ENCODE data around the gene DIAPH3.

The DIAPH3 gene

DNA sequence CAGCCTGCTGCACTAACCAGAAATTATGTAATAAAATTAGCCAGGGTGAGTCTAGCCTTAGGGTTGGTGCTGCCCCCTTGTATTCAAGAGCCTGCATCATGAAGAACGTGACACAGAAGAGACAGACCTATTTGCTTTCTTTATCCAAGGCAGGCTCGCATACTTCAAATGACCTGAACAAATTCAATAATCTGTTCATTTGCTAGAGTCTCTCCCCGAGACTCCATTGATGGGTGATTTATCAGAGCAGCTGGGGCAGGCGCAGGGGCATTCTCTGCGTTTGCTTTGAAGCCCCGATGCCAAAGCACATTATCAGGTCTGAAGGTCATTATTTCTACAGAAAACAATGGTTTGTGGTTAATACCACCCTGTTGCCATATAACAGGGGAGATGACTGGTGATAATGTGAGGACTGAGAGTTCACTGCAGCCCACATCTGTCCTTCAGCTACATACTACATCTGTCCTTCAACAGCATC lies 520.3 kb downstream of the DIAPH3 start:
- H3K27ac ChIP-seq: no peak overlapping the region
- no peak for TF ChIP-seq ZFX (IDR thresholded peaks at IDR 0.05; ENCODE audit: borderline replicate concordance)
- TF ChIP-seq, protein P1, sequence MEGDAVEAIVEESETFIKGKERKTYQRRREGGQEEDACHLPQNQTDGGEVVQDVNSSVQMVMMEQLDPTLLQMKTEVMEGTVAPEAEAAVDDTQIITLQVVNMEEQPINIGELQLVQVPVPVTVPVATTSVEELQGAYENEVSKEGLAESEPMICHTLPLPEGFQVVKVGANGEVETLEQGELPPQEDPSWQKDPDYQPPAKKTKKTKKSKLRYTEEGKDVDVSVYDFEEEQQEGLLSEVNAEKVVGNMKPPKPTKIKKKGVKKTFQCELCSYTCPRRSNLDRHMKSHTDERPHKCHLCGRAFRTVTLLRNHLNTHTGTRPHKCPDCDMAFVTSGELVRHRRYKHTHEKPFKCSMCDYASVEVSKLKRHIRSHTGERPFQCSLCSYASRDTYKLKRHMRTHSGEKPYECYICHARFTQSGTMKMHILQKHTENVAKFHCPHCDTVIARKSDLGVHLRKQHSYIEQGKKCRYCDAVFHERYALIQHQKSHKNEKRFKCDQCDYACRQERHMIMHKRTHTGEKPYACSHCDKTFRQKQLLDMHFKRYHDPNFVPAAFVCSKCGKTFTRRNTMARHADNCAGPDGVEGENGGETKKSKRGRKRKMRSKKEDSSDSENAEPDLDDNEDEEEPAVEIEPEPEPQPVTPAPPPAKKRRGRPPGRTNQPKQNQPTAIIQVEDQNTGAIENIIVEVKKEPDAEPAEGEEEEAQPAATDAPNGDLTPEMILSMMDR (IDR thresholded peaks at IDR 0.05): no peak

DNA sequence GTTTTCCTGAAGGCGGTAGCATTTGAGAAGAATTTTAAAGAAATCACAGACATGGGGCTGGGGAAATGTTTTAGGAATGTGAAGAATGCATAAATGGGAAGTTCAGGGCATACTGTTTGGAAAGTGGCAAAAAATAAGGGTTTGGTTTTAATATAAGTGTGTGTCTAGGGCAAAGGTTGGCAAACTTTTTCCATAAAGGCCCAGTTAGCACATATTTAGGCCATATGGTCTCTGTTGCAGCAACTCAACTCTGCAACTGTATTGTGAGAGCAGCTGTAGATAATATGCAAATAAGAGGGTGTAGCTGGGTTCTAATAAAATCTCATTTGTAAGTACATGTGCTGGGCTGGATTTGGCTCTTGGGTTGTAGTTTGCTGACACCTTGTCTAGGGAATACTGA lies 521.9 kb downstream of the DIAPH3 start:
- TF ChIP-seq ZFX (IDR thresholded peaks at IDR 0.05; ENCODE audit: borderline replicate concordance): no peak
- TF ChIP-seq, protein P1 (IDR thresholded peaks at IDR 0.05): no peak
- no peak overlapping the region for H3K27ac ChIP-seq

DNA sequence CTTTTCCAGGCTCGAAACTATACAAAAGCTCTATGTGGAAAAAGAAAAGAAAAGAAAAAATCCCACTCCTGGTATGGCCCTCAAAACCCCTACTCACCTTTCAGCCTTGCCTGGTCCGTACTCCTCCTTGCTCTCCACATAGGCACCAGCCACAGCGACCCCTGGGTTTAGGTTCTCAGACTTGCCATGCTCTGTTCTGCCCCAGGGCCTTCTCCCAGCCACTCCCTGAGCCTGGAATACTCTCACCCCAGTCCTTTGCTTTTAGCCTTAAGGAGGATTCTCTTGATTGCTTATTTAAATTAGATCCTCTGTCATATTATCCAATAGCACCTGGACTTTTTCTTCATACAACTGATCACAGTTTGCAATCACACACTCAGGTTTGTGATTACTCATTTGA lies 522.5 kb downstream of the DIAPH3 start:
- no peak overlapping the region for H3K27ac ChIP-seq

DNA sequence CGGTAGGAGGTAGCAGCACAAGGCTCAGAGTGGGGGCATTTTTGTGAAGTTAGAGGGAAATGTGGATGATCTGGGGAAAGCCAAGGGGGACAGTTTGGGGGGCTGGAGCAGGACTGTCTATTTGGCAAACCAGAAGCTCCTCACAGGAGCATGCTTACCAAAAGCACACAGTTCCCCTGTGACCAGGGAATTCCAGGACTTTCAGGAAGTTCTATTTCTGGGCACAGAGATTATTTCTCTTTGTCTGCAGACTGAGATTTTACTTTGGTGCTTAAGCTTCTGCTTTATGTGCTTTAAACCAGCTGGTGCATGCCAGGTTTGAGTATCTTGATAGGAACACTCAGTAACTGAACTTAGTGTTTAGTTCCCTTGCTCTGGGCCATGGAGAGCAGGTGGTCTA lies 525.3 kb downstream of the DIAPH3 start:
- TF ChIP-seq ZFX (IDR thresholded peaks at IDR 0.05; ENCODE audit: borderline replicate concordance): no peak
- TF ChIP-seq, protein P1 (IDR thresholded peaks at IDR 0.05): no peak
- H3K27ac ChIP-seq: no peak overlapping the region

More for the DNA sequence above, 522.5 kb downstream of the DIAPH3 start:
- no peak for TF ChIP-seq ZFX (IDR thresholded peaks at IDR 0.05; ENCODE audit: borderline replicate concordance)
- TF ChIP-seq, protein P1 (IDR thresholded peaks at IDR 0.05): no peak

DNA sequence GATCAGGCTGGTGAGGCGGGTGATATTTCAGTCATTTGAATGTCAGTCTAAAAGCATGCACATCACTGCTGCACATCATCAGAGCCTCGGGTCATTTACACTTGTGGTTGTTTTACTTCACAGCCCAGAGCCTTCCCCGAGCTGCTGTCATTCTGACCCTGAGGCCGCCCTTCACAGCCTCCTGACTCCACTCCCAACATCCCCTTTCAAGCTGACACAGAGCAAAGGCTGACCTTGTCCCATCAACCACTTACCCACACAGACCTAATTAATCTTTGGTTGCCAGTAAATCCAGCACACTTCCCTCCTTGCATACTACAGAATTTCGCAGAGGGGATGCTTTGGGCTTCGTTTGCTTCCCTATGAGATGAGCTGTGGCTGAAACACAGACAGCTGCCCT lies 528.1 kb downstream of the DIAPH3 start:
- no peak overlapping the region for H3K27ac ChIP-seq
- no peak for TF ChIP-seq ZFX (IDR thresholded peaks at IDR 0.05; ENCODE audit: borderline replicate concordance)
- TF ChIP-seq, protein P1 (IDR thresholded peaks at IDR 0.05): no peak

DNA sequence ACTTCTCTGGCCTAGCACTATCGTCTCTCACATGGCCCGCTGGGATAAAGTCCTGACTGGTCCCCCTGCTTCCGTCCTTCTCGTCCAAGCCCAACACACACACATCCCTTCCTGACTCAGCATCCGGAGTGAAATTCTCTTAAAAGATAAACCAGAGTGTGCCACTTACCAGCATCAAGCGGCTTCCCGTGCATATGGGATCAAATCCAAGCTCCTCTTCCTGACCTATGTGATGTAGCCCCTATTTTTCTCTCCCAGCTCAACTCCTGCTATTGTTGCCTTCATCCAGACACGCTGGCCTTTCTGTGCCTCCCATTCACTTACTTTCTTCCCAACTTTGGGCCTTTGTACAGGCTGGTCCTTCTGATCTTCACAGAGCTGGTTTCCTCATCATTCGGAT lies 530.4 kb downstream of the DIAPH3 start:
- H3K27ac ChIP-seq: no peak overlapping the region
- TF ChIP-seq ZFX (IDR thresholded peaks at IDR 0.05; ENCODE audit: borderline replicate concordance): no peak
- TF ChIP-seq, protein P1 (IDR thresholded peaks at IDR 0.05): no peak

DNA sequence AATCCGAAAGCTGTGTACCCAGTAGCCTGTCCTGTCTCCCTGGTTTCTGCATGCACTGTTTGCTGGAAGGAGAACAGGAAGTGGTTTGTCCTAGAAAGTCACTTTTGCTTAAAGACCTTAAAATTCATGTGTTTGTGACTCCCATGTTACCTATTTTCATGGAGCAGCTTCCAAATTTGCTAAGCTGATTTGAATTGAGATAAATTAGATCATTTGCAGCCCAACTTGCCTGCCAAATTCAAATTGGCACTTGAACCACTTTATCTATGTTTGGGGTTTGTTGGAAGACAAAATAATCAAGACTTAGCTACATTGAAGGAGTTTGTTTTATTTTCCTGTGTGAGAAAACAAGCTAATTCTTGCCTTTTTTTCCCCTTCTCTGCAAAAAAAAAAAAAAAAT lies 532.5 kb downstream of the DIAPH3 start:
- H3K27ac ChIP-seq: no peak overlapping the region
- no peak for TF ChIP-seq ZFX (IDR thresholded peaks at IDR 0.05; ENCODE audit: borderline replicate concordance)
- TF ChIP-seq, protein P1 (IDR thresholded peaks at IDR 0.05): no peak

Measured in 22Rv1 (cell line).